C4-2B (cell line): Measurements from ENCODE around the gene ADGRA1.

Source experiments
- ZFX ChIP-seq: fragments of 450-650 bp; IDR thresholded peaks from 2 replicates; pipeline ENCODE4 v1.6.1; 2017
- TF ChIP-seq, protein P1 (sequence below): fragments of 450-650 bp; conservative IDR thresholded peaks from 2 replicates; pipeline ENCODE4 v1.5.1; 2017; ENCODE audit warnings: mild to moderate bottlenecking

DNA sequence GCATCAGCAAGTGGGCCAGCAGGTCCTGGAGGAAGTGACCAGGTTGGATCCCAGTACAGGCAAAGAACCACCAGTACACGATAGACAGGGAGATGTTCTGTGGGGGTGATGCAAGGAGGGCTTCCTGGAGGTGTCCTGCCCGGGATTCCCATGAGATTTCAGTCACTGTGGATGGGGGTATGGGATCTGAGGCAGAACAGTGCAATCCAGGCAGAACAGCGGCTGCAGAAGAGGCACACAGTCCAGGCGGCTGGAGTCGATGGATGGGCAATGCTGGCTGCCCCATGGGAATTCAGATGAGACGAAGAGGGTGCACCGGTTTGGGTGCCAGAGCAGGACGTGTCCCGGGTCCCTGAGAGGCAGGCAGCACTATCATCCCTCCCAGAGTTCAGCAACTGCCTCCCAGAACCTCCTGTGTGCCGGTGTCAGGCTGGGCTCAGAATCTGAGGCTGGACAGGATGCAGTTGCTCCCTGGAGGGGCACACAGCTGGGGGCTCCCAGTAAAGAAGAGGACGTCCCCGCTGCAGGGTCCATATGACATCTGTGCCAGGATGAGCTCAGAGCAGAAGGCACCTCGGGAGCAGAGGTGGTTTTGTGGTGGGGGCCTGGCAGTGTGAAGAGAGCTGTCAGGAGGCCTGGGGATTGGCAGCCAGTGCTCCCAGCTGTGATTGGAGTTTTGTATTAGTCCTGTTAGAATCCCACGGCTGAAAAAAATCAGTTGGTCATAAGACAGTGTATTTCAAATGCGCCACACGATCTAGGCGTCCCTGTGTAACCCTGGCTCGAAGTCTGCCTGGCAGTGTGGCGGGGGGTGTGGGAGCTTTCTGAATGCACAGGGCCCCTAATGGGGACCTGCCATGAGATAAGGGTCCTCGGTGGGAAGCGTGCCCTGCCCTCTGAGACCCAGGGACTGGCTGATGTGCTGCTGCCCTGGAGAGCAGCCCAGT is 75.5 kb downstream of the ADGRA1 start:
- TF ChIP-seq, protein P1, sequence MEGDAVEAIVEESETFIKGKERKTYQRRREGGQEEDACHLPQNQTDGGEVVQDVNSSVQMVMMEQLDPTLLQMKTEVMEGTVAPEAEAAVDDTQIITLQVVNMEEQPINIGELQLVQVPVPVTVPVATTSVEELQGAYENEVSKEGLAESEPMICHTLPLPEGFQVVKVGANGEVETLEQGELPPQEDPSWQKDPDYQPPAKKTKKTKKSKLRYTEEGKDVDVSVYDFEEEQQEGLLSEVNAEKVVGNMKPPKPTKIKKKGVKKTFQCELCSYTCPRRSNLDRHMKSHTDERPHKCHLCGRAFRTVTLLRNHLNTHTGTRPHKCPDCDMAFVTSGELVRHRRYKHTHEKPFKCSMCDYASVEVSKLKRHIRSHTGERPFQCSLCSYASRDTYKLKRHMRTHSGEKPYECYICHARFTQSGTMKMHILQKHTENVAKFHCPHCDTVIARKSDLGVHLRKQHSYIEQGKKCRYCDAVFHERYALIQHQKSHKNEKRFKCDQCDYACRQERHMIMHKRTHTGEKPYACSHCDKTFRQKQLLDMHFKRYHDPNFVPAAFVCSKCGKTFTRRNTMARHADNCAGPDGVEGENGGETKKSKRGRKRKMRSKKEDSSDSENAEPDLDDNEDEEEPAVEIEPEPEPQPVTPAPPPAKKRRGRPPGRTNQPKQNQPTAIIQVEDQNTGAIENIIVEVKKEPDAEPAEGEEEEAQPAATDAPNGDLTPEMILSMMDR = no peak
- TF ChIP-seq ZFX = no peak
